H9 (cell line): ENCODE results near the gene FRAS1. TPM values are rescaled to one million over a fixed set of nuclear protein-coding genes. Genes with fewer than 3 reads are reported as not detected.
"Not testable (repeated sequence)": the region's sequence is repeated elsewhere in the genome, so short reads cannot be mapped to it uniquely, and the experiment has no call there.

ENCODE experiments used
- DNase-seq: peaks from one replicate; pipeline ENCODE4 v3.0.0-alpha.2; 2017
- H2AFZ ChIP-seq: one replicate; pipeline ENCODE4 v1.6.1; 2013; ENCODE audit warnings: mild to moderate bottlenecking, low read length, control low read depth, moderate library complexity
- H2AK5ac ChIP-seq: 2 replicates; pipeline ENCODE4 v1.6.1; 2013; ENCODE audit warnings: low read length, control low read depth, mixed read lengths; ENCODE audit not compliant: insufficient read length
- H2BK120ac ChIP-seq: one replicate; pipeline ENCODE4 v1.6.1; 2013; ENCODE audit warnings: low read depth, mild to moderate bottlenecking, low read length, control low read depth, inconsistent platforms; ENCODE audit not compliant: poor library complexity, severe bottlenecking
- H2BK12ac ChIP-seq: 2 replicates; pipeline ENCODE4 v1.6.1; 2013; ENCODE audit warnings: low read length, control low read depth, mixed read lengths, low read depth; ENCODE audit not compliant: insufficient read length
- H2BK15ac ChIP-seq: 2 replicates; pipeline ENCODE4 v1.6.1; 2013; ENCODE audit warnings: low read depth, low read length, control low read depth
- H2BK20ac ChIP-seq: one replicate; pipeline ENCODE4 v1.6.1; 2013; ENCODE audit warnings: low read depth, mild to moderate bottlenecking, low read length, control low read depth, inconsistent platforms; ENCODE audit not compliant: poor library complexity, severe bottlenecking
- H2BK5ac ChIP-seq: 2 replicates; pipeline ENCODE4 v1.6.1; 2013; ENCODE audit warnings: low read length, control low read depth, mixed read lengths; ENCODE audit not compliant: insufficient read length
- H3K14ac ChIP-seq: 2 replicates; pipeline ENCODE4 v1.6.1; 2013; ENCODE audit warnings: low read length, control low read depth; ENCODE audit not compliant: insufficient read depth
- H3K18ac ChIP-seq: 2 replicates; pipeline ENCODE4 v1.6.1; 2013; ENCODE audit warnings: low read depth, mild to moderate bottlenecking, mixed read lengths, low read length, control low read depth; ENCODE audit not compliant: insufficient read length
- H3K23ac ChIP-seq: 2 replicates; pipeline ENCODE4 v1.6.1; 2013; ENCODE audit warnings: low read length, control low read depth, mixed read lengths, low read depth; ENCODE audit not compliant: insufficient read length
- H3K23me2 ChIP-seq: 2 replicates; pipeline ENCODE4 v1.6.1; 2013; ENCODE audit warnings: low read depth, mild to moderate bottlenecking, mixed read lengths, low read length, control low read depth; ENCODE audit not compliant: insufficient read length, poor library complexity, severe bottlenecking
- H3K27ac ChIP-seq: 2 replicates; pipeline ENCODE4 v1.5.1; 2013; ENCODE audit warnings: low read length, control low read depth, mixed read lengths, low read depth; ENCODE audit not compliant: insufficient read length
- H3K27me3 ChIP-seq: 2 replicates; pipeline ENCODE4 v1.6.1; 2013; ENCODE audit warnings: low read length, control low read depth, inconsistent platforms; ENCODE audit not compliant: insufficient read depth
- H3K4ac ChIP-seq: 2 replicates; pipeline ENCODE4 v1.6.1; 2013; ENCODE audit warnings: low read depth, mild to moderate bottlenecking, control low read depth, inconsistent platforms, low read length, moderate library complexity
- H3K4me1 ChIP-seq: 2 replicates; pipeline ENCODE4 v1.6.1; 2013; ENCODE audit warnings: low read length, control low read depth, inconsistent platforms; ENCODE audit not compliant: insufficient read depth
- H3K4me2 ChIP-seq: 2 replicates; pipeline ENCODE4 v1.6.1; 2013; ENCODE audit warnings: low read length, control low read depth, mixed read lengths; ENCODE audit not compliant: insufficient read length, insufficient read depth
- H3K56ac ChIP-seq: 2 replicates; pipeline ENCODE4 v1.6.1; 2013; ENCODE audit warnings: low read depth, mild to moderate bottlenecking, mixed read lengths, low read length, control low read depth; ENCODE audit not compliant: insufficient read length
- H3K79me1 ChIP-seq: 2 replicates; pipeline ENCODE4 v1.6.1; 2013; ENCODE audit warnings: low read depth, mild to moderate bottlenecking, moderate library complexity, low read length, control low read depth, inconsistent platforms; ENCODE audit not compliant: insufficient read depth, poor library complexity, severe bottlenecking
- H3K79me2 ChIP-seq: 2 replicates; pipeline ENCODE4 v1.6.1; 2013; ENCODE audit warnings: low read length, control low read depth, inconsistent platforms; ENCODE audit not compliant: insufficient read depth
- H3K9ac ChIP-seq: 2 replicates; pipeline ENCODE4 v1.6.1; 2013; ENCODE audit warnings: low read length, control low read depth, mixed read lengths; ENCODE audit not compliant: insufficient read length; ENCODE audit errors: extremely low read depth
- H3K9me3 ChIP-seq: one replicate; pipeline ENCODE4 v1.6.1; 2013; ENCODE audit warnings: low read depth, low read length, inconsistent platforms; ENCODE audit not compliant: control insufficient read depth
- H3T11ph ChIP-seq: one replicate; pipeline ENCODE4 v1.6.1; 2013; ENCODE audit warnings: mild to moderate bottlenecking, low read length, control low read depth, inconsistent platforms
- H4K20me1 ChIP-seq: one replicate; pipeline ENCODE4 v1.6.1; 2013; ENCODE audit not compliant: control insufficient read depth, insufficient read length, insufficient read depth
- H4K5ac ChIP-seq: 2 replicates; pipeline ENCODE4 v1.6.1; 2013; ENCODE audit warnings: low read depth, mild to moderate bottlenecking, mixed read lengths, low read length, control low read depth; ENCODE audit not compliant: insufficient read length
- H4K8ac ChIP-seq: replicated peaks from 2 replicates; pipeline ENCODE4 v1.6.1; 2013; ENCODE audit warnings: low read length, control low read depth, mixed read lengths, low read depth; ENCODE audit not compliant: insufficient read length
- H4K91ac ChIP-seq: 2 replicates; pipeline ENCODE4 v1.6.1; 2013; ENCODE audit warnings: low read depth, mild to moderate bottlenecking, moderate library complexity, mixed read lengths, low read length, control low read depth; ENCODE audit not compliant: insufficient read length
- H3K27ac Mint-ChIP-seq, 3 experiments: 2 replicates in 2 of 3; 3 replicates in 1 of 3; pipeline ENCODE4 v1.8.0; 2020 to 2021; ENCODE audit warnings: mixed read lengths in 3 of 3, mild to moderate bottlenecking in 1 of 3, moderate library complexity in 1 of 3
- H3K27me3 Mint-ChIP-seq: 2 replicates; pipeline ENCODE4 v1.8.0; 2021; ENCODE audit warnings: low read depth, mild to moderate bottlenecking, moderate library complexity, mixed read lengths
- H3K36me3 Mint-ChIP-seq, 3 experiments: 2 replicates in 2 of 3; 3 replicates in 1 of 3; pipeline ENCODE4 v1.8.0; 2020 to 2021; ENCODE audit warnings: low read depth in 3 of 3, mixed read lengths in 3 of 3; ENCODE audit not compliant: insufficient read depth in 1 of 3
- H3K4me1 Mint-ChIP-seq, 2 experiments: 2 replicates each; pipeline ENCODE4 v1.8.0; 2020; ENCODE audit warnings: mixed read lengths in 2 of 2
- H3K4me3 Mint-ChIP-seq, 2 experiments: 2 replicates in 1 of 2; 3 replicates in 1 of 2; pipeline ENCODE4 v1.8.0; 2020 to 2021; ENCODE audit warnings: mild to moderate bottlenecking in 2 of 2, mixed read lengths in 2 of 2, moderate library complexity in 1 of 2
- H3K9me3 Mint-ChIP-seq, 2 experiments: 2 replicates in 1 of 2; 3 replicates in 1 of 2; pipeline ENCODE4 v1.8.0; 2020; ENCODE audit warnings: mild to moderate bottlenecking in 2 of 2, mixed read lengths in 2 of 2, moderate library complexity in 1 of 2
- CTCF ChIP-seq: fragments of 200-600 bp; sonication (generic); conservative IDR thresholded peaks from 3 replicates; pipeline ENCODE4 v1.8.0; 2021; ENCODE audit warnings: antibody characterized with exemption, mild to moderate bottlenecking
- WGBS: extraction: QIAGEN DNeasy Blood & Tissue Kit; methylation state at CpG from one replicate; pipeline ENCODE4 v1.1.7; 2013; ENCODE audit warnings: missing lambda C conversion rate, low lambda C conversion rate, mixed read lengths; ENCODE audit not compliant: insufficient read length; ENCODE audit errors: extremely low coverage; 5-methylcytosine and 5-hydroxymethylcytosine counted together
- total RNA-seq: library from RNA; stranded (reverse); gene quantifications from 2 replicates; pipeline ENCODE4 v1.2.1, GENCODE V29; 2021

FRAS1 gene
- total RNA-seq, 1 experiment from 2014 or later, result 58.5 TPM

- WGBS, result no CpG with 5 or more reads among the region's 6 CpGs
- H3K79me1 ChIP-seq, H3K4me3 Mint-ChIP-seq, H3K4ac ChIP-seq, H4K91ac ChIP-seq, H3K18ac ChIP-seq, H4K20me1 ChIP-seq, H4K8ac ChIP-seq, H3K23ac ChIP-seq, H3K9me3 ChIP-seq, H2BK5ac ChIP-seq, H3K4me1 ChIP-seq, H3K27me3 Mint-ChIP-seq, H3K14ac ChIP-seq, H3K27ac Mint-ChIP-seq, H2AK5ac ChIP-seq, H3K27ac ChIP-seq, H2BK120ac ChIP-seq, H3K23me2 ChIP-seq, H4K5ac ChIP-seq, H2BK12ac ChIP-seq, H2BK15ac ChIP-seq, H3K4me2 ChIP-seq, H2BK20ac ChIP-seq, H2AFZ ChIP-seq, H3K56ac ChIP-seq, H3T11ph ChIP-seq, H3K27me3 ChIP-seq, H3K9ac ChIP-seq: not testable (repeated sequence)
- H3K4me1 Mint-ChIP-seq, result peaks cover 41 to 48% of the 10 kb centered on the region in 2 experiments
- DNase-seq, result peak; percentile 48
- peaks cover 12 to 36% (median 36%) of the 10 kb centered on the region in 3 experiments for H3K36me3 Mint-ChIP-seq
- peaks cover 14% of the 10 kb centered on the region; the same call in 1 of the 2 replicates for H3K79me2 ChIP-seq
- TF ChIP-seq CTCF, result peak; percentile 48; the same call in 2 of the 3 replicates
- H3K9me3 Mint-ChIP-seq, result peaks cover 15 to 27% of the 10 kb centered on the region in 2 experiments
These were observed 68.8 kb downstream of the FRAS1 start for GRCh38 chr4:78125834-78126331.
